BJ (cell line): Measurements from ENCODE around the gene PLCB2. TPM values are rescaled to one million over a fixed set of nuclear protein-coding genes. Genes with fewer than 3 reads are reported as not detected.

Experiments used
- CTCF ChIA-PET: fragments of 350-600 bp; formaldehyde crosslinking; extraction: SDS; loops from one replicate; lab custom pipeline; 2021; ENCODE audit warnings: antibody characterized with exemption, inconsistent platforms; lab: Yijun Ruan, JAX
- POLR2A ChIA-PET: fragments of 300-600 bp; sonication (Branson Sonifier 250); formaldehyde crosslinking; extraction: SDS; loops from one replicate; lab custom pipeline; 2021; ENCODE audit warnings: antibody characterized with exemption; lab: Charles Lee
- DNase-seq: peaks from one replicate; pipeline ENCODE4 v3.0.0-alpha.2; 2011; ENCODE audit warnings: low read depth
- H3K27me3 ChIP-seq: 2 replicates; pipeline ENCODE4 v1.6.0; 2011; ENCODE audit warnings: low read length; ENCODE audit not compliant: control insufficient read depth, insufficient read depth
- H3K36me3 ChIP-seq: 2 replicates; pipeline ENCODE4 v1.5.1; 2011; ENCODE audit warnings: low read length; ENCODE audit not compliant: control insufficient read depth, insufficient read depth
- H3K4me3 ChIP-seq: 2 replicates; pipeline ENCODE4 v1.5.1; 2011; ENCODE audit warnings: low read depth, mild to moderate bottlenecking, control low read depth, low read length
- polyA plus RNA-seq: library from polyadenylated mRNA; depleted of rRNA; stranded (reverse); fragments of >200 nt; gene quantifications from 2 replicates; pipeline ENCODE4 v1.2.3, GENCODE V29; 2011
- TF ChIP-seq, protein P1 (sequence below): IDR thresholded peaks from 2 replicates; pipeline ENCODE4 v1.5.1; 2011; ENCODE audit warnings: low read depth, mild to moderate bottlenecking, control low read depth, inconsistent platforms, low read length, moderate library complexity; ENCODE audit not compliant: insufficient read depth

Gene PLCB2
- polyA plus RNA-seq, 1 experiment: 0.47 TPM

DNA sequence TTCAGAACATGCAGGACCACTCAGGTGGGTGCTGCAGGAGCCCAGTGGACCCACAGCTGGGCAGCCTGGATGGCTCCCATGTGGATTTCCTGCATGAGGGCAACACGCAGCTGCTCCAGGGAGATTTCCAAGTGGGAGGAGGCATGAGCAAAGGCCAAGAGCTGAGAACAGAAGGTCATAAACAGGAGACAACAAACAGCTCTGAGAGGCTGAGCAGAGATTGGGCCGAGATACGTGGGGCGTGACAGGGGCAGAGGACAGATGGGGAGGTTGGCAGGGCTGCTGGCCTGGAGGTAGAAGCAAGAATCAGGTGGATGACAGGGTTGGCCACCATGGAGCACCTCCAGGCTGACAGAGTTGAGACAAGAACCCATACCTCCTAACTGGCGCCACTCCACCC is 46.0 kb upstream of the PLCB2 start:
- POLR2A ChIA-PET: no interaction called here
- no peaks in the 10 kb centered on the region for H3K36me3 ChIP-seq

DNA sequence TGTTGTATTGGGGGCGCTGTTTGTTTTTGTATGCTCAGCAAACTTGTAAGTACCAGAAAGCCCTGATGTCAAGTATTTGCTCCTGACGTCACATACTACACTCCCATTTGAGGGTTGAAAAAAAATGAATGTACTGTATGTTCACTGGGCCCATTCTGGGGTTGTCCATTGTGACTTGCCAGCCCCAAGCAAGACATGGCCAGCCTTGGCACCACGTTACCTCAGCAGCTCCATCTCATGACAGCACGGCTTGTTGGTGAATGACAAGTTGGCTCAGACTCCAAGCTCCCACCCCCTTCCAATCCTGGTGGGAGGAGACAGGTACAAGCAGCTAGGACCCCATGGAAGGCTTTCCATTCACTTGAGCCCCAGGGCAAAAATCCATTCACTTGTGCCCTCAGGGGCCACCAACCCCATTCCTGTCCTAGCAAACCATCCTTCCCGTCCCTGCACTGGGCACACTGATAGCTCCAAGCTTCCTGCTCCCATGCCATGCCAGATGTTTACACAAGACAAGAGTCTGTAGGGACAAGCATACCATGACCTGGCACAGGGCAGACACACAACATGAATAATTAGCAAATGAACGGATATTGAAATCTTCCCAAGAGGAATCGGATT is 44.7 kb upstream of the PLCB2 start:
- no peak for DNase-seq
- no peak overlapping the region for H3K4me3 ChIP-seq
- TF ChIP-seq, protein P1, sequence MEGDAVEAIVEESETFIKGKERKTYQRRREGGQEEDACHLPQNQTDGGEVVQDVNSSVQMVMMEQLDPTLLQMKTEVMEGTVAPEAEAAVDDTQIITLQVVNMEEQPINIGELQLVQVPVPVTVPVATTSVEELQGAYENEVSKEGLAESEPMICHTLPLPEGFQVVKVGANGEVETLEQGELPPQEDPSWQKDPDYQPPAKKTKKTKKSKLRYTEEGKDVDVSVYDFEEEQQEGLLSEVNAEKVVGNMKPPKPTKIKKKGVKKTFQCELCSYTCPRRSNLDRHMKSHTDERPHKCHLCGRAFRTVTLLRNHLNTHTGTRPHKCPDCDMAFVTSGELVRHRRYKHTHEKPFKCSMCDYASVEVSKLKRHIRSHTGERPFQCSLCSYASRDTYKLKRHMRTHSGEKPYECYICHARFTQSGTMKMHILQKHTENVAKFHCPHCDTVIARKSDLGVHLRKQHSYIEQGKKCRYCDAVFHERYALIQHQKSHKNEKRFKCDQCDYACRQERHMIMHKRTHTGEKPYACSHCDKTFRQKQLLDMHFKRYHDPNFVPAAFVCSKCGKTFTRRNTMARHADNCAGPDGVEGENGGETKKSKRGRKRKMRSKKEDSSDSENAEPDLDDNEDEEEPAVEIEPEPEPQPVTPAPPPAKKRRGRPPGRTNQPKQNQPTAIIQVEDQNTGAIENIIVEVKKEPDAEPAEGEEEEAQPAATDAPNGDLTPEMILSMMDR: no peak
- POLR2A ChIA-PET: no interaction called here
- H3K27me3 ChIP-seq: peaks cover 9% of the 10 kb centered on the region
- H3K36me3 ChIP-seq: no peaks in the 10 kb centered on the region
- CTCF ChIA-PET: interaction anchor here (1.1 to 11.3 kb wide), 5 partner anchors 11 to 78 kb away, joined by 3 to 112 read pairs (median 5); partner anchors contain the start of genes CCDC9B and IVD

More for the DNA sequence above, 46.0 kb upstream of the PLCB2 start:
- CTCF ChIA-PET: interaction anchor here (0.6 to 11.3 kb wide), 7 partner anchors 12 to 182 kb away, joined by 3 to 112 read pairs (median 4); partner anchors contain the start of gene CCDC9B
- H3K4me3 ChIP-seq: no peak overlapping the region
- TF ChIP-seq, protein P1: no peak
- DNase-seq: no peak
- peaks cover 10% of the 10 kb centered on the region for H3K27me3 ChIP-seq

DNA sequence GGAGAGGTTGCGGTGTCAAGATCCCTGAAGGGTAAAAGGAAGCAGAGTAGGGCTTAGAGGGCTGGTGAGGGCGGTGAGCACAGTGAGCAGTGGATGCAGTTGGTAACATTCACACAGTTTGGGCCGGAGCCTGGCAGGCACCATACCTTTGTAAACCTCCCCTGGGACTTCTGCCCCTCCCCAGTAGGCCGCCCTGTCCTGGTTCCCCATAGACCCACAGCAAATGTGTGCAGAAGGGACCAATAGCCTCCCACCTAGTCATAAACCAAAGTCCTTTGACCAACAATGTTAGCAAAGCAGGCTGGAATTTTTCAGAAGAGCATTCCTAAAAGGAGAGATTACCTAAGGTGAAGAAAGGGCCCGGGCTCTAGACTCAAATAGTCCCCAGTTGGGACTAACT is 41.4 kb upstream of the PLCB2 start:
- Histone ChIP-seq H3K36me3 (no peaks in the 10 kb centered on the region), H3K4me3 (no peak overlapping the region), H3K27me3 (peaks cover 9% of the 10 kb centered on the region)
- POLR2A ChIA-PET: no interaction called here
- DNase-seq: no peak
- TF ChIP-seq, protein P1: no peak
- CTCF ChIA-PET: interaction anchor here (1.6 to 11.3 kb wide), 3 partner anchors 8 to 29 kb away, joined by 4 to 112 read pairs (median 6); partner anchors contain the start of genes CCDC9B and INAFM2

DNA sequence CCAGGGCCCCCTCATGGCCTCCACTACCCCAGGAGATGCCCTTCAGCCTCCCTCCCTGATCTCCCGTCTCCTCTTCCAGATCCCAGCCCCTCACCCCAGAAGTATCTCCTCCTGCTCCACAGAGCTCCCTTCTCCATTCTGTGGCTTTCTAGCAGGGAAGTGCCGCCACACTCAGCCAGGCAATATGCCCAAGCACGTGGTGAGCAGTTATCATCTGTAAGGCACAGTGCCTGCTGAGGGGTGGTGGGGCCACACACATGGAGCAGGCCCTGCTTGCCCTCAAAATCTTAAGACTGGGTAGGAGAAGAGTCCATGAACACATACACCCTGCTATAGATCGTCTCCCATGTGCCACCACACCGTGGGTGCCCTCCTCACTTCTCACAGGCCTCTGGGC is 40.7 kb upstream of the PLCB2 start:
- no peaks in the 10 kb centered on the region for H3K36me3 ChIP-seq
- H3K27me3 ChIP-seq: peaks cover 6% of the 10 kb centered on the region
- ChIA-PET POLR2A (no interaction called here), CTCF (interaction anchor here (0.6 to 11.3 kb wide), 4 partner anchors 7 to 28 kb away, joined by 3 to 112 read pairs (median 5); partner anchors contain the start of genes CCDC9B and INAFM2)
- DNase-seq: no peak
- no peak overlapping the region for H3K4me3 ChIP-seq
- TF ChIP-seq, protein P1: no peak

DNA sequence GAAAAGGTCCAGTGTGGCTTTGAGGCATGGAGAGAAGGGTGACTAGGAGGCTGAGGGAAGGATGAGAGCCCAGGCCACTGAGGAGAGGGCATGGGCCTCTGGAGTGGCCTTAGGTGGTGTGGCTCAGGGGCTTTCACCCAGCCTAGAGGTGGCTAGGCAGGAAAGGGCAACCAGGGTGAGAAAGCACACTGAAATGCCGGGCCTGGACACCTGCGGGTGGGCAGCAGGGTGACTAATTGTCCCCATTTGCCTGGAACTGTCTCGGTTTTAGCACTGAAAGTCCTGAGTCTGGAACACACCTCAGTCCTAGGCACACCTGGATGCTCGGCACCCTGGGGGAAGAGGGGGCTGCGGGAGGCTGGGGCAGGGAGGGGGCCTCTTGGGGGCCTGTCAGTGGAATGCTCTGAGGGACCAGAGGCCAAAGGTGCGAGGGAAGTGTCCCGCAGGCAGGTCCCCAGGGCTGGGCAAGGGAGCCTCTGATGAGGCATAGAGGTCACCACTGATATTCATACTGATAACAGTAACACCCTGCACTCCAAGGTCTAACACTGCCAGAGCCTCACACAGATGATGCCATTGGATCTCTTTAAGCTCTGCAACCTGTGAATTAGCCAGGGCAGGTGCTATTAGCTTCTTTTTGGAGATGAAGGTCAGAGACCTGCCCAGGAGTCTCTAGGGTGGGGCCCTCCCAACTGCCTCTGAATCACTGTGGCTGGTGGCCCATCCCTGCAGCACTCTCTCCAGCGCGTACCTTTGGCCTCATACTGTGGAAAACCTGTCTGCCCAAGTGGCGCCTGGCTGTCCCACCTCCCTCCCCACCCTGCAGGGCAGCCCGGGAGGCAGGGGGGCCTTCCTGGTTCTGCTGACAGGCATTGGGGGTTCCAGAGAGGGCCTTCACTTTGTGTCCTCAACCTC is 40.1 kb upstream of the PLCB2 start:
- POLR2A ChIA-PET: no interaction called here
- CTCF ChIA-PET: interaction anchor here (0.6 to 11.8 kb wide), 5 partner anchors 6 to 20 kb away, joined by 3 to 112 read pairs (median 57); partner anchors contain the start of genes CCDC9B, DISP2 and PHGR1

More for the DNA sequence above, 40.1 kb upstream of the PLCB2 start:
- no peak for DNase-seq
- Histone ChIP-seq H3K36me3 (no peaks in the 10 kb centered on the region), H3K4me3 (no peak overlapping the region), H3K27me3 (peaks cover 3% of the 10 kb centered on the region)
- TF ChIP-seq, protein P1: no peak
